ENCODE measurements around the gene SFMBT1. TPM values are rescaled to one million over a fixed set of nuclear protein-coding genes. Genes with fewer than 3 reads are reported as not detected.
A peak's percentile ranks its signal among the peaks of the same experiment; 100 is the strongest.

The SFMBT1 gene
- 32.9 TPM for total RNA-seq

GRCh38 chr3:53045518-53046170, at the start of gene SFMBT1:
Gene SFMBT1, minus strand, starts transcription at chr3:53046073. Its CDS starts 76,945 bp downstream, at chr3:52969128.
- peak; percentile 82 for DNase-seq

GRCh38 chr3:53092942-53093341, 47.1 kb upstream of the SFMBT1 start:
- no peak for DNase-seq

- no peak for DNase-seq
Observed at GRCh38 chr3:53092216-53092615, 46.3 kb upstream of the SFMBT1 start.

GRCh38 chr3:53091011-53091410, 45.1 kb upstream of the SFMBT1 start:
- DNase-seq, result no peak

- DNase-seq, result no peak
Observed at GRCh38 chr3:53089511-53089910, 43.6 kb upstream of the SFMBT1 start.

GRCh38 chr3:53085476-53085875, 39.6 kb upstream of the SFMBT1 start:
- DNase-seq, result no peak

GRCh38 chr3:53084310-53085001, 38.6 kb upstream of the SFMBT1 start:
- no peak for DNase-seq

GRCh38 chr3:53083949-53084309, 38.1 kb upstream of the SFMBT1 start:
- DNase-seq, result no peak

GRCh38 chr3:53083521-53083920, 37.6 kb upstream of the SFMBT1 start:
- peak; percentile 71 for DNase-seq

GRCh38 chr3:53082736-53083135, 36.9 kb upstream of the SFMBT1 start:
- DNase-seq, result no peak

- no peak for DNase-seq
Observed at GRCh38 chr3:53081318-53081717, 35.4 kb upstream of the SFMBT1 start.

GRCh38 chr3:53080612-53081205, 34.8 kb upstream of the SFMBT1 start:
- DNase-seq, result no peak

- no peak for DNase-seq
Observed at GRCh38 chr3:53079791-53080555, 34.1 kb upstream of the SFMBT1 start.

GRCh38 chr3:53079147-53079546, 33.3 kb upstream of the SFMBT1 start:
- DNase-seq, result no peak

GRCh38 chr3:53078656-53079055, 32.8 kb upstream of the SFMBT1 start:
- no peak for DNase-seq

- no peak for DNase-seq
Observed at GRCh38 chr3:53077476-53078220, 31.8 kb upstream of the SFMBT1 start.

- no peak for DNase-seq
Observed at GRCh38 chr3:53075743-53076140, 29.9 kb upstream of the SFMBT1 start.

- DNase-seq, result no peak
Observed at GRCh38 chr3:53074761-53075742, 29.2 kb upstream of the SFMBT1 start.

GRCh38 chr3:53074366-53074696, 28.5 kb upstream of the SFMBT1 start:
- DNase-seq, result no peak

- DNase-seq, result no peak
Observed at GRCh38 chr3:53073553-53074365, 27.9 kb upstream of the SFMBT1 start.

Measured in tongue (tissue), 2 donors.